Right lobe of liver (tissue), 4 donors: ENCODE measurements around the gene MAGI1.

ENCODE experiments used
- POLR2A ChIP-seq: fragments of 450-650 bp; IDR thresholded peaks from one replicate; pipeline ENCODE4 v1.6.1; 2017; ENCODE audit warnings: antibody characterized with exemption, mild to moderate bottlenecking
- TF ChIP-seq, protein P1 (sequence below), 4 donors: fragments of 200-600 bp in 3 of 4; fragments of 450-650 bp in 1 of 4; IDR thresholded peaks; one replicate each; pipeline versions ENCODE4 v1.5.1 to v1.8.0; 2016 to 2022; ENCODE audit warnings: antibody characterized with exemption in 4 of 4, mild to moderate bottlenecking in 2 of 4
- donor health status: DM: no; HTN: no; CAD: no.
- donor health status: DM: no; HTN: no; CAD: no.
- donor health status: DM: no; HTN: yes; CAD: no.

GRCh38 chr3:65924762-65925161 is 114.0 kb downstream of the MAGI1 start:
- TF ChIP-seq, protein P1, sequence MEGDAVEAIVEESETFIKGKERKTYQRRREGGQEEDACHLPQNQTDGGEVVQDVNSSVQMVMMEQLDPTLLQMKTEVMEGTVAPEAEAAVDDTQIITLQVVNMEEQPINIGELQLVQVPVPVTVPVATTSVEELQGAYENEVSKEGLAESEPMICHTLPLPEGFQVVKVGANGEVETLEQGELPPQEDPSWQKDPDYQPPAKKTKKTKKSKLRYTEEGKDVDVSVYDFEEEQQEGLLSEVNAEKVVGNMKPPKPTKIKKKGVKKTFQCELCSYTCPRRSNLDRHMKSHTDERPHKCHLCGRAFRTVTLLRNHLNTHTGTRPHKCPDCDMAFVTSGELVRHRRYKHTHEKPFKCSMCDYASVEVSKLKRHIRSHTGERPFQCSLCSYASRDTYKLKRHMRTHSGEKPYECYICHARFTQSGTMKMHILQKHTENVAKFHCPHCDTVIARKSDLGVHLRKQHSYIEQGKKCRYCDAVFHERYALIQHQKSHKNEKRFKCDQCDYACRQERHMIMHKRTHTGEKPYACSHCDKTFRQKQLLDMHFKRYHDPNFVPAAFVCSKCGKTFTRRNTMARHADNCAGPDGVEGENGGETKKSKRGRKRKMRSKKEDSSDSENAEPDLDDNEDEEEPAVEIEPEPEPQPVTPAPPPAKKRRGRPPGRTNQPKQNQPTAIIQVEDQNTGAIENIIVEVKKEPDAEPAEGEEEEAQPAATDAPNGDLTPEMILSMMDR (IDR thresholded peaks at IDR 0.05): no peak
- TF ChIP-seq POLR2A: no peak
